Liver (tissue), 3 donors: Measurements from ENCODE around the gene AP1G1.

Source experiments
- RAD21 ChIP-seq, 2 donors: IDR thresholded peaks; 2 replicates each; pipeline ENCODE4 v1.6.1; 2016; ENCODE audit warnings: antibody characterized with exemption in 2 of 2, mild to moderate bottlenecking in 2 of 2
- REST ChIP-seq: IDR thresholded peaks from 2 replicates; pipeline ENCODE4 v1.6.1; 2016; ENCODE audit warnings: antibody characterized with exemption, mild to moderate bottlenecking
- TF ChIP-seq, protein P1 (sequence below): fragments of 150-350 bp; IDR thresholded peaks from 2 replicates; pipeline ENCODE4 v1.5.1; 2017; ENCODE audit warnings: improper control_type of control experiment, low read depth, low read length; ENCODE audit not compliant: missing input control
- donor health status: healthy.
- donor health status: healthy.

- TF ChIP-seq, protein P1, sequence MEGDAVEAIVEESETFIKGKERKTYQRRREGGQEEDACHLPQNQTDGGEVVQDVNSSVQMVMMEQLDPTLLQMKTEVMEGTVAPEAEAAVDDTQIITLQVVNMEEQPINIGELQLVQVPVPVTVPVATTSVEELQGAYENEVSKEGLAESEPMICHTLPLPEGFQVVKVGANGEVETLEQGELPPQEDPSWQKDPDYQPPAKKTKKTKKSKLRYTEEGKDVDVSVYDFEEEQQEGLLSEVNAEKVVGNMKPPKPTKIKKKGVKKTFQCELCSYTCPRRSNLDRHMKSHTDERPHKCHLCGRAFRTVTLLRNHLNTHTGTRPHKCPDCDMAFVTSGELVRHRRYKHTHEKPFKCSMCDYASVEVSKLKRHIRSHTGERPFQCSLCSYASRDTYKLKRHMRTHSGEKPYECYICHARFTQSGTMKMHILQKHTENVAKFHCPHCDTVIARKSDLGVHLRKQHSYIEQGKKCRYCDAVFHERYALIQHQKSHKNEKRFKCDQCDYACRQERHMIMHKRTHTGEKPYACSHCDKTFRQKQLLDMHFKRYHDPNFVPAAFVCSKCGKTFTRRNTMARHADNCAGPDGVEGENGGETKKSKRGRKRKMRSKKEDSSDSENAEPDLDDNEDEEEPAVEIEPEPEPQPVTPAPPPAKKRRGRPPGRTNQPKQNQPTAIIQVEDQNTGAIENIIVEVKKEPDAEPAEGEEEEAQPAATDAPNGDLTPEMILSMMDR = no peak
- TF ChIP-seq REST = no peak
- TF ChIP-seq RAD21 (IDR thresholded peaks at IDR 0.05) = no peak
Observed at GRCh38 chr16:71769222-71769621, 39.4 kb downstream of the AP1G1 start.
